GM10248 (cell line): Measurements from ENCODE around the gene MCC.

Experiments
- CTCF ChIA-PET: fragments of 300-600 bp; sonication (Branson Sonifier 250); formaldehyde crosslinking; extraction: SDS; loops from one replicate; lab custom pipeline; 2021; ENCODE audit warnings: antibody characterized with exemption; lab: Yijun Ruan, JAX
- POLR2A ChIA-PET: fragments of 350-650 bp; sonication (Branson Sonifier 250); formaldehyde crosslinking; extraction: SDS; loops from one replicate; lab custom pipeline; 2020; ENCODE audit warnings: antibody characterized with exemption; lab: Yijun Ruan, JAX
- DNase-seq: peaks from one replicate; pipeline ENCODE4 v3.0.0; 2012; ENCODE audit errors: extremely low spot score
- CTCF ChIP-seq: IDR thresholded peaks from 2 replicates; pipeline ENCODE4 v1.5.1; 2012; ENCODE audit warnings: mild to moderate bottlenecking, low read depth; ENCODE audit errors: extremely low read depth, missing control alignments, control extremely low read depth

Gene MCC

DNA sequence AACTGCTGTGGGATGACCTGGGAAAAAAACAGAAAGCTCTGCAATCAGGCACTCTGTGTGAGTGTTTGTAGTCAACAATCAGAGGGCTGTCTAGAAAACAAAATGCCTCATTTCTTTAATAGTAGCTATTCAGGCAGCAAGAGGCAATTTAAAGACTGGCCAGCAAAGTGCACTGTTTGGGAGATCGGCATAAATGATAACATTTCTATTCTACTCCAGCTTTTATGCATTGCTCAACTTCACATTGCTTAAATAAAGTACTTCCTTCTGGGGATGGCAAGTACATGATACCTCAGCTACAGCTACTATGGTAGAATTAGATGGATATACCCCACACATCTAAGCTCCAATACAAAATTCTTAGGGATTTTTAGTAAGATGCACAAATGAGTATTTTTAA is 318.5 kb downstream of the MCC start:
- ChIA-PET CTCF (interaction anchor here (1.2 to 1.3 kb wide), 2 partner anchors 13 kb away, joined by 4 to 9 read pairs; no protein-coding TSS in a partner anchor), POLR2A (no interaction called here)
- no peak for TF ChIP-seq CTCF
- no peak for DNase-seq

GRCh38 chr5:113167985-113168384 is 320.3 kb downstream of the MCC start:
- no peak for TF ChIP-seq CTCF
- ChIA-PET CTCF (no interaction called here), POLR2A (no interaction called here)
- DNase-seq, result no peak

DNA sequence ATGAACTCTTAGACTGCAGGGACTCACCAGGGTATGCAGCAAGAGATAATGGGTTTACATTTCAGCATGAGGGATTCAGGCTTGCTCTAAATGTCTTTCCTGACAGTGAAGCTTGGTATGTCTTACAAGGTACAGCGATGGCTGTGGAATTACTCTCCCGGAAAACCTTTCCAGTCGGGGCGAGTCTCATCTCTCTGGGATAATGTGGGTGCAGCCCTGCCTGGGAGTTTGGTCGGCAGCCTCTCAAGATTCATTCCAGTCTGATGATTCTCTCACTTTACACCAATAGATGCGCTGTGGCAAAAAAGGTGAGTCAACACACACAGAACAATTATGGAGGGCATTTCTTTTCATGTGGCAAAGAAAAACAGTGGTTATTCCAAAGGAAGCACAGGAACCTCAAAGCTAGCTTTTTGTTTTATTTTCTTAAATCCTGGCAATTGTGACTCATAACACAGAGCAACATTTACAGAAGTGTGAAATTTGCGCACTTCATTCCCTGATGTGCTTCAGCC is 321.3 kb downstream of the MCC start:
- POLR2A ChIA-PET, result no interaction called here
- CTCF ChIA-PET, result no interaction called here
- no peak for TF ChIP-seq CTCF
- no peak for DNase-seq

DNA sequence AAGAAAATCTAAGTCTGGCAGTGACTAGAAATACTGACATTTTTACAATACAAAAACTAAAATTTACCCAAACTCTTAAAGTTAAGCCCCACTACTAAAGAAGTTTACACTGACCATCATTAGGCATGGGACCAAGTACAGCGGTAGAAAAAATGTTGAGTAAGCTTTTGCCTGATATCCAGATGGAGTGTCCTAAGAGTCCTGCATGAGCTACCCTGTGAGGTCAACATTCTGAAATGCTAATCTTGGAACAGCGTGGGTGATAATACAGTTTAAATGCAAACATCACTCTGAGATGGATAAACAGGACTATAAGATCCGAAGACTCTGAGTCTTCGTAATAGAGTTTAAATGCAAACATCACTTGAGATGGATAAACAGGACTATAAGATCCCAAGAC is 322.0 kb downstream of the MCC start:
- no peak for TF ChIP-seq CTCF
- no peak for DNase-seq
- ChIA-PET POLR2A (no interaction called here), CTCF (no interaction called here)

GRCh38 chr5:113164021-113164420 is 324.2 kb downstream of the MCC start:
- CTCF ChIA-PET, result no interaction called here

DNA sequence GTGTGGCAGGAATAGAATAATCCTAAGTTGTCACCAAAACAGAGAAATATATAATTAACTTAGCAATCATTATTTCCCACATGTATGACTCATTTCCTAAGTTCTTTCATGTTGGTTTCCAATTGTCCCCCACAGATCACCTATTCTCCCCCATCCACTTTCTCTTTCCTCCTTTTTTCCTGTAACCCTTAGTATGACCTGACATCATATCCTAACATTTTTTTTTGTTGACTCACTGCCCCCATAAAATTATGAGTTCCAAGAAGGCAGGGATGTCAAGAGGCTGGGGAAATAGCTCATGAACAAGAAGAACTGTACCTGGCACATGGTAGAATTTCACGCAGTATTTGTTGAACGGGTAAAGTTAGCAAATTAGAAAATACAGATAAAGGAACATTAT is 324.9 kb downstream of the MCC start:
- ChIA-PET CTCF (no interaction called here), POLR2A (no interaction called here)
- TF ChIP-seq CTCF, result no peak
- no peak for DNase-seq

More at GRCh38 chr5:113164021-113164420, 324.2 kb downstream of the MCC start:
- POLR2A ChIA-PET, result no interaction called here
- DNase-seq, result no peak
- TF ChIP-seq CTCF, result no peak
